Measurements from ENCODE around the gene UXT. TPM values are rescaled to one million over a fixed set of nuclear protein-coding genes. Genes with fewer than 3 reads are reported as not detected.

UXT gene
- total and polyA plus RNA-seq, 2 donors (not counting 3 experiments of a cell fraction or from before 2014, with no cell fraction given) = 91.2 to 153 TPM

- H3K36me3 ChIP-seq (ENCODE audit: control insufficient read depth in 2 of 2, extremely low read depth in 1 of 2, insufficient read depth in 2 of 2, low read length in 2 of 2) = peaks cover 0 to 10% of the 10 kb centered on the region in 2 experiments
- no TSS peak for BruUV-seq (replicated peaks)
- H3K79me2 ChIP-seq (ENCODE audit: control insufficient read depth, insufficient read depth, low read length) = no peaks in the 10 kb centered on the region
- H3K27me3 ChIP-seq (ENCODE audit: control insufficient read depth in 2 of 2, insufficient read depth in 2 of 2, low read length in 2 of 2) = no peaks in the 10 kb centered on the region
- no peaks in the 10 kb centered on the region for H3K9me3 ChIP-seq (replicated peaks; ENCODE audit: control insufficient read depth, insufficient read depth, low read length)
- H3K4me3 ChIP-seq (replicated peaks in 1 of 3; ENCODE audit: insufficient read depth in 1 of 3, low read depth in 1 of 3, low read length in 3 of 3) = no peak overlapping the region
- intact Hi-C loops (cut with micrococcal nuclease) (loop anchor here (5.0 kb wide), 2 partner anchors 53 to 443 kb away; partner anchors contain the start of genes TIMP1 and UBA1), dilution Hi-C loops (cut with MboI; ENCODE audit: extremely low pct_ligation_motif_present, low sequenced_read_pairs) (no loop called here)
- H3K27ac ChIP-seq (ENCODE audit: insufficient read depth, low read depth, low read length) = no peak overlapping the region
- peaks cover 4% of the 10 kb centered on the region for H3K4me1 ChIP-seq (ENCODE audit: control insufficient read depth, extremely low read depth, insufficient read depth, low read length)
- ChIA-PET CTCF (no interaction called here), POLR2A (no interaction called here)
- no peaks in the 10 kb centered on the region for H3K9me1 ChIP-seq (replicated peaks; ENCODE audit: control insufficient read depth, extremely low read depth, insufficient read depth, low read length)
- no peak for FAIRE-seq
- no peak for DNase-seq (ENCODE audit: low read depth, low spot score)
- H4K20me1 ChIP-seq (replicated peaks; ENCODE audit: control insufficient read depth, extremely low read depth, insufficient read depth, low read length) = no peaks in the 10 kb centered on the region
- H3K4me2 ChIP-seq (ENCODE audit: insufficient read depth, low read length) = no peak overlapping the region
- H3K9ac ChIP-seq (replicated peaks; ENCODE audit: extremely low read depth, insufficient read depth, low read length) = no peak overlapping the region
- no peak overlapping the region for H2AFZ ChIP-seq (ENCODE audit: low read depth, low read length)
- TF ChIP-seq POLR2A (IDR thresholded peaks at IDR 0.05; ENCODE audit: low read depth, low read length) (no peak), MYC (IDR thresholded peaks at IDR 0.05; ENCODE audit: low read depth, low read length) (no peak), MAX (IDR thresholded peaks at IDR 0.05; ENCODE audit: insufficient read depth, insufficient read length) (no peak), FOS (IDR thresholded peaks at IDR 0.05; ENCODE audit: borderline replicate concordance, insufficient read depth, low read length) (no peak), EZH2 (IDR thresholded peaks at IDR 0.05; ENCODE audit: borderline replicate concordance, low read depth, low read length, severe bottlenecking) (no peak), CTCF (IDR thresholded peaks at IDR 0.05; ENCODE audit: extremely low read depth in 1 of 2, insufficient read depth in 1 of 2, low read depth in 1 of 2, low read length in 2 of 2) (no peak), GATA2 (IDR thresholded peaks at IDR 0.05; ENCODE audit: insufficient read depth, insufficient read length, low read depth, low read length) (no peak), JUN (IDR thresholded peaks at IDR 0.05; ENCODE audit: borderline replicate concordance, insufficient read depth, insufficient read length, low read depth) (no peak), POLR2AphosphoS5 (IDR thresholded peaks at IDR 0.05; ENCODE audit: insufficient read depth, low read depth, low read length) (no peak)
These were observed 24.0 kb downstream of the UXT start for GRCh38 chrX:47634871-47635575.

Data from endothelial cell of umbilical vein (primary cell).